Tibial nerve (tissue), 3 donors: ENCODE data around the gene CAMTA1.

Experiments
- POLR2A ChIP-seq, 2 donors: fragments of 450-650 bp; IDR thresholded peaks; one replicate each; pipeline ENCODE4 v1.6.1; 2017; ENCODE audit warnings: antibody characterized with exemption in 2 of 2, mild to moderate bottlenecking in 2 of 2, moderate library complexity in 2 of 2
- TF ChIP-seq, protein P1 (sequence below), 5 experiments: fragments of 200-600 bp in 3 of 5; fragments of 450-650 bp in 2 of 5; sonication (generic) in 3 of 5; IDR thresholded peaks; one replicate each; pipeline ENCODE4 v1.5.1; 2016 to 2019; ENCODE audit warnings: antibody characterized with exemption in 5 of 5, mild to moderate bottlenecking in 3 of 5, moderate library complexity in 2 of 5

DNA sequence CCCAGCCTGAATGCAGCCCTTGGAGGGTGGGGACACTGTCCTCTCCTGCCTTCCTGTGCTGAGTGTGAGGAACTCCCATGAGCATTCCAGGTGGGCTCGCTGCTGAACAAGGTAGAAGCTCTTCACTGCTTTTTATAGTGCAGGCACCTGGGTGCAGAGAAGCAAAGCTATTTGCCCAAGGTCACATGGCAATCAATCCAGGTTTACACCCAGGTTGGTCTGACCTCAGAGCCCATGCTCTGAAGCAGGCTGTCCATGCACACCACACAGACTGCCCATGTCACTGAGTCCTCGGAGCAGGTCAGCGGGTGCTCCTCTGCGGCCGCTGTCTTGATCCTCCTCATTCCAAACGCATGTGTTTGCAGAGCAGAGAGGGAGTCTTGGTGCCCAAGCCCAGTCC, 662.5 kb downstream of the CAMTA1 start:
- TF ChIP-seq, protein P1, sequence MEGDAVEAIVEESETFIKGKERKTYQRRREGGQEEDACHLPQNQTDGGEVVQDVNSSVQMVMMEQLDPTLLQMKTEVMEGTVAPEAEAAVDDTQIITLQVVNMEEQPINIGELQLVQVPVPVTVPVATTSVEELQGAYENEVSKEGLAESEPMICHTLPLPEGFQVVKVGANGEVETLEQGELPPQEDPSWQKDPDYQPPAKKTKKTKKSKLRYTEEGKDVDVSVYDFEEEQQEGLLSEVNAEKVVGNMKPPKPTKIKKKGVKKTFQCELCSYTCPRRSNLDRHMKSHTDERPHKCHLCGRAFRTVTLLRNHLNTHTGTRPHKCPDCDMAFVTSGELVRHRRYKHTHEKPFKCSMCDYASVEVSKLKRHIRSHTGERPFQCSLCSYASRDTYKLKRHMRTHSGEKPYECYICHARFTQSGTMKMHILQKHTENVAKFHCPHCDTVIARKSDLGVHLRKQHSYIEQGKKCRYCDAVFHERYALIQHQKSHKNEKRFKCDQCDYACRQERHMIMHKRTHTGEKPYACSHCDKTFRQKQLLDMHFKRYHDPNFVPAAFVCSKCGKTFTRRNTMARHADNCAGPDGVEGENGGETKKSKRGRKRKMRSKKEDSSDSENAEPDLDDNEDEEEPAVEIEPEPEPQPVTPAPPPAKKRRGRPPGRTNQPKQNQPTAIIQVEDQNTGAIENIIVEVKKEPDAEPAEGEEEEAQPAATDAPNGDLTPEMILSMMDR (IDR thresholded peaks at IDR 0.05), result no peak
- no peak for TF ChIP-seq POLR2A (IDR thresholded peaks at IDR 0.05)
